ENCODE measurements around the gene MYL9. TPM values are rescaled to one million over a fixed set of nuclear protein-coding genes. Genes with fewer than 3 reads are reported as not detected.
A peak's percentile ranks its signal among the peaks of the same experiment; 100 is the strongest.

Gene MYL9
- total RNA-seq, 4 donors from 2014 or later: 60.9 to 161 (median 80.3) TPM

GRCh38 chr20:36574366-36575135 is 33.2 kb downstream of the MYL9 start:
- Histone ChIP-seq H3K27me3 (no peaks in the 10 kb centered on the region), H3K9me3 (no peaks in the 10 kb centered on the region), H3K36me3 (peaks cover 0 to 2% of the 10 kb centered on the region in 2 donors), H3K4me3 (replicated peaks in 1 of 3) (peak overlapping the region; percentile 68 to 83 (median 71)), H3K27ac (peak overlapping the region; percentile 73 to 98 (median 95)), H3K4me1 (peaks cover 31 to 34% of the 10 kb centered on the region in 2 donors)
- WGBS, 2 donors: 3% methylated on average over 18 to 29 of the region's 69 CpGs
- TF ChIP-seq POLR2A (IDR thresholded peaks at IDR 0.05): peak in 1 of 2 donors; percentile 10
- TF ChIP-seq CTCF (IDR thresholded peaks at IDR 0.05): no peak
- intact Hi-C loops (cut with DNase I): no loop called here
- peak; percentile 58 to 65 for DNase-seq

GRCh38 chr20:36576081-36576445 is 34.7 kb downstream of the MYL9 start:
- 70 to 71% methylated on average over 1 of the region's 1 CpG for WGBS, 2 donors
- H3K36me3 ChIP-seq: peaks cover 10 to 11% of the 10 kb centered on the region in 2 donors
- TF ChIP-seq CTCF (IDR thresholded peaks at IDR 0.05): no peak
- TF ChIP-seq POLR2A (IDR thresholded peaks at IDR 0.05): no peak
- H3K9me3 ChIP-seq: no peaks in the 10 kb centered on the region
- peaks cover 31 to 34% of the 10 kb centered on the region in 2 donors for H3K4me1 ChIP-seq
- DNase-seq: no peak
- H3K27me3 ChIP-seq: no peaks in the 10 kb centered on the region
- H3K4me3 ChIP-seq (replicated peaks in 1 of 3): no peak overlapping the region
- intact Hi-C loops (cut with DNase I): no loop called here
- peak overlapping the region in 2 of 3 donors; percentile 62 to 98 for H3K27ac ChIP-seq

- DNase-seq: no peak
- Histone ChIP-seq H3K36me3 (peaks cover 16 to 22% of the 10 kb centered on the region in 2 donors), H3K9me3 (no peaks in the 10 kb centered on the region), H3K4me3 (replicated peaks in 1 of 3) (no peak overlapping the region), H3K27ac (no peak overlapping the region), H3K4me1 (peaks cover 23 to 24% of the 10 kb centered on the region in 2 donors), H3K27me3 (no peaks in the 10 kb centered on the region)
- WGBS, 2 donors: 87 to 97% methylated on average over 14 to 15 of the region's 15 CpGs
- TF ChIP-seq POLR2A (IDR thresholded peaks at IDR 0.05) (no peak), CTCF (IDR thresholded peaks at IDR 0.05) (no peak)
- intact Hi-C loops (cut with DNase I): no loop called here
Observed at GRCh38 chr20:36578356-36579041, 37.2 kb downstream of the MYL9 start.

- peaks cover 16 to 22% of the 10 kb centered on the region in 2 donors for H3K36me3 ChIP-seq
- H3K27ac ChIP-seq: no peak overlapping the region
- intact Hi-C loops (cut with DNase I): no loop called here
- H3K27me3 ChIP-seq: no peaks in the 10 kb centered on the region
- TF ChIP-seq POLR2A (IDR thresholded peaks at IDR 0.05): no peak
- no peak for TF ChIP-seq CTCF (IDR thresholded peaks at IDR 0.05)
- WGBS, 2 donors: 77 to 83% methylated on average over 2 of the region's 2 CpGs
- no peak for DNase-seq
- H3K4me1 ChIP-seq: peaks cover 16% of the 10 kb centered on the region in 2 donors
- H3K4me3 ChIP-seq (replicated peaks in 1 of 3): no peak overlapping the region
- no peaks in the 10 kb centered on the region for H3K9me3 ChIP-seq
Observed at GRCh38 chr20:36579996-36580545, 38.8 kb downstream of the MYL9 start.
